Endothelial cell of umbilical vein (primary cell): ENCODE results near the gene RBM33. TPM values are rescaled to one million over a fixed set of nuclear protein-coding genes. Genes with fewer than 3 reads are reported as not detected.

Experiments used
- BruUV-seq: library from RNA; stranded (reverse); fragments of 400-500 nt; replicated peaks from 2 replicates; lab custom pipeline; 2021; lab: Mats Ljungman, UMichigan
- CTCF ChIA-PET: fragments of 300-600, 350-600 bp; sonication (Branson Sonifier 250); formaldehyde crosslinking; loops from one replicate; lab custom pipeline; 2021; ENCODE audit warnings: antibody characterized with exemption, inconsistent platforms; lab: Charles Lee
- POLR2A ChIA-PET: fragments of 300-600, 350-600 bp; sonication (Branson Sonifier 250); formaldehyde crosslinking; loops from one replicate; lab custom pipeline; 2021; ENCODE audit warnings: antibody characterized with exemption, inconsistent platforms; lab: Charles Lee
- DNase-seq: peaks from one replicate; pipeline ENCODE4 v3.0.0-alpha.2; 2011; ENCODE audit warnings: low read depth, low spot score
- FAIRE-seq: peaks from 2 replicates; lab custom pipeline; 2011; peaks lifted over from hg19 to GRCh38; lab: Jason Lieb, UNC
- H2AFZ ChIP-seq: 2 replicates; pipeline ENCODE4 v1.6.0; 2012; ENCODE audit warnings: low read depth, low read length, control low read depth, inconsistent platforms
- H3K27ac ChIP-seq: 2 replicates; pipeline ENCODE4 v1.5.1; 2011; ENCODE audit warnings: low read depth, mild to moderate bottlenecking, control low read depth, low read length, moderate library complexity; ENCODE audit not compliant: insufficient read depth
- H3K27me3 ChIP-seq, 2 experiments: 2 replicates each; pipeline versions ENCODE4 v1.6.0 to v1.6.1; 2011; ENCODE audit warnings: low read length in 2 of 2, mixed read lengths in 1 of 2; ENCODE audit not compliant: control insufficient read depth in 2 of 2, insufficient read depth in 2 of 2
- H3K36me3 ChIP-seq, 2 experiments: 2 replicates in 1 of 2; 3 replicates in 1 of 2; pipeline ENCODE4 v1.5.1; 2011; ENCODE audit warnings: low read length in 2 of 2, mild to moderate bottlenecking in 1 of 2, moderate library complexity in 1 of 2; ENCODE audit not compliant: control insufficient read depth in 2 of 2, insufficient read depth in 2 of 2; ENCODE audit errors: extremely low read depth in 1 of 2
- H3K4me1 ChIP-seq: 3 replicates; pipeline ENCODE4 v1.5.1; 2011; ENCODE audit warnings: mild to moderate bottlenecking, low read length; ENCODE audit not compliant: control insufficient read depth, insufficient read depth; ENCODE audit errors: extremely low read depth
- H3K4me2 ChIP-seq: 2 replicates; pipeline ENCODE4 v1.6.1; 2011; ENCODE audit warnings: low read length, control low read depth, mixed read lengths; ENCODE audit not compliant: insufficient read depth
- H3K4me3 ChIP-seq, 3 experiments: fragments of 200-600 bp in 1 of 3; sonication (generic), shearing (Covaris generic) in 1 of 3; replicated peaks in 1 of 3; 2 replicates each; pipeline ENCODE4 v1.5.1; 2011 to 2016; ENCODE audit warnings: control low read depth in 3 of 3, low read length in 3 of 3, mild to moderate bottlenecking in 2 of 3, inconsistent platforms in 1 of 3, low read depth in 1 of 3, moderate library complexity in 1 of 3; ENCODE audit not compliant: insufficient read depth in 1 of 3
- H3K79me2 ChIP-seq: 2 replicates; pipeline ENCODE4 v1.6.0; 2012; ENCODE audit warnings: low read length, inconsistent platforms; ENCODE audit not compliant: control insufficient read depth, insufficient read depth
- H3K9ac ChIP-seq: replicated peaks from 2 replicates; pipeline ENCODE3; 2011; ENCODE audit warnings: low read length, control low read depth; ENCODE audit not compliant: insufficient read depth; ENCODE audit errors: extremely low read depth
- H3K9me1 ChIP-seq: replicated peaks from 3 replicates; pipeline ENCODE4 v1.6.0; 2011; ENCODE audit warnings: mild to moderate bottlenecking, low read length; ENCODE audit not compliant: control insufficient read depth, insufficient read depth; ENCODE audit errors: extremely low read depth
- H3K9me3 ChIP-seq: replicated peaks from 2 replicates; pipeline ENCODE4 v1.5.1; 2012; ENCODE audit warnings: low read length, inconsistent platforms; ENCODE audit not compliant: control insufficient read depth, insufficient read depth
- H4K20me1 ChIP-seq: replicated peaks from 2 replicates; pipeline ENCODE3; 2011; ENCODE audit warnings: mild to moderate bottlenecking, low read length; ENCODE audit not compliant: control insufficient read depth, insufficient read depth; ENCODE audit errors: extremely low read depth
- CTCF ChIP-seq, 2 donors: IDR thresholded peaks; 1 replicate in 1 of 2; 2 replicates in 1 of 2; pipeline ENCODE4 v1.5.1; 2011; ENCODE audit warnings: low read length in 2 of 2, mild to moderate bottlenecking in 2 of 2, moderate library complexity in 2 of 2, control low read depth in 1 of 2, inconsistent platforms in 1 of 2, low read depth in 1 of 2; ENCODE audit not compliant: insufficient read depth in 1 of 2; ENCODE audit errors: extremely low read depth in 1 of 2
- EZH2 ChIP-seq: IDR thresholded peaks from 2 replicates; pipeline ENCODE4 v1.6.1; 2012; ENCODE audit warnings: borderline replicate concordance, low read depth, mild to moderate bottlenecking, moderate library complexity, low read length, inconsistent platforms; ENCODE audit not compliant: severe bottlenecking
- FOS ChIP-seq: IDR thresholded peaks from 2 replicates; pipeline ENCODE4 v1.6.1; 2011; ENCODE audit warnings: mild to moderate bottlenecking, low read length, moderate library complexity, borderline replicate concordance; ENCODE audit not compliant: insufficient read depth
- GATA2 ChIP-seq: IDR thresholded peaks from 2 replicates; pipeline ENCODE4 v1.7.0; 2011; ENCODE audit warnings: low read depth, mild to moderate bottlenecking, moderate library complexity, mixed read lengths, low read length; ENCODE audit not compliant: insufficient read length, insufficient read depth
- JUN ChIP-seq: IDR thresholded peaks from 2 replicates; pipeline ENCODE4 v1.6.1; 2011; ENCODE audit warnings: borderline replicate concordance, low read depth; ENCODE audit not compliant: insufficient read length, insufficient read depth
- MAX ChIP-seq: IDR thresholded peaks from 2 replicates; pipeline ENCODE4 v1.6.1; 2011; ENCODE audit not compliant: insufficient read depth, insufficient read length
- MYC ChIP-seq: IDR thresholded peaks from one replicate; pipeline ENCODE4 v1.6.1; 2011; ENCODE audit warnings: mild to moderate bottlenecking, low read depth, low read length
- POLR2A ChIP-seq: IDR thresholded peaks from 2 replicates; pipeline ENCODE4 v1.6.1; 2012; ENCODE audit warnings: low read depth, mild to moderate bottlenecking, control low read depth, low read length
- POLR2AphosphoS5 ChIP-seq: IDR thresholded peaks from 2 replicates; pipeline ENCODE4 v1.6.1; 2012; ENCODE audit warnings: low read depth, mild to moderate bottlenecking, control low read depth, low read length, moderate library complexity; ENCODE audit not compliant: insufficient read depth
- dilution Hi-C: fragments of 300-500 bp; cut with MboI; formaldehyde crosslinking; loops from one replicate; pipeline ENCODE4 v1.15.0; 2019; ENCODE audit warnings: low sequenced_read_pairs; ENCODE audit not compliant: extremely low pct_ligation_motif_present
- intact Hi-C: fragments of 100-400 bp; cut with micrococcal nuclease; formaldehyde crosslinking; loops from one replicate; pipeline ENCODE4 v1.10.0; 2022
- polyA plus RNA-seq, 4 experiments: library from polyadenylated mRNA; depleted of rRNA in 3 of 4; stranded (reverse) in 3 of 4; unstranded in 1 of 4; fragments of >200 nt; gene quantifications; 2 replicates each; pipeline versions ENCODE4 v1.2.1 to v1.2.3, GENCODE V29; 2011 to 2012; ENCODE audit warnings: missing spikeins in 1 of 4
- total RNA-seq: library from RNA; stranded (reverse); gene quantifications from 2 replicates; pipeline ENCODE4 v1.2.3, GENCODE V29; 2021

The RBM33 gene
- total and polyA plus RNA-seq, 2 donors (not counting 3 experiments of a cell fraction or from before 2014, with no cell fraction given): 16.2 to 68.2 TPM

- dilution Hi-C loops (no loop called here), intact Hi-C loops (no loop called here)
- Histone ChIP-seq H3K27ac (no peak overlapping the region), H3K4me2 (no peak overlapping the region), H3K27me3 (no peaks in the 10 kb centered on the region), H3K9me3 (no peaks in the 10 kb centered on the region), H3K79me2 (no peaks in the 10 kb centered on the region), H3K9ac (no peak overlapping the region), H3K4me3 (no peak overlapping the region), H3K9me1 (no peaks in the 10 kb centered on the region), H3K4me1 (no peaks in the 10 kb centered on the region), H3K36me3 (peaks cover 5 to 15% of the 10 kb centered on the region in 2 experiments), H2AFZ (no peak overlapping the region), H4K20me1 (no peaks in the 10 kb centered on the region)
- DNase-seq (no peak), FAIRE-seq (no peak)
- TF ChIP-seq MYC (no peak), FOS (no peak), POLR2A (no peak), MAX (no peak), POLR2AphosphoS5 (no peak), CTCF (IDR thresholded peaks at IDR 0.05; ENCODE audit: extremely low read depth in 1 of 2, insufficient read depth in 1 of 2, low read depth in 1 of 2, low read length in 2 of 2) (no peak), EZH2 (no peak), JUN (no peak), GATA2 (no peak)
- ChIA-PET POLR2A (no interaction called here), CTCF (interaction anchor here (1.3 to 1.7 kb wide), 2 partner anchors 9 to 178 kb away, joined by 4 to 7 read pairs; no protein-coding TSS in a partner anchor)
- no TSS peak for BruUV-seq
Observed at GRCh38 chr7:155776606-155777005, 132.1 kb downstream of the RBM33 start.
